Coronary artery (tissue), 2 donors: ENCODE results near the gene SLC9A8.

Experiments
- DNase-seq: peaks from one replicate; pipeline ENCODE4 v3.0.0-alpha.2; 2017; ENCODE audit warnings: low spot score
- H3K27ac ChIP-seq, 2 donors: fragments of 200-600 bp; sonication (generic); one replicate each; pipeline ENCODE4 v1.5.1; 2016 to 2019
- H3K4me3 ChIP-seq: fragments of 200-600 bp; sonication (generic); 2 replicates; pipeline ENCODE4 v1.5.1; 2016; ENCODE audit warnings: mild to moderate bottlenecking, moderate library complexity
- TF ChIP-seq, protein P1 (sequence below): fragments of 200-600 bp; sonication (generic); IDR thresholded peaks from one replicate; pipeline ENCODE4 v1.5.1; 2019; ENCODE audit warnings: antibody characterized with exemption

Gene SLC9A8

DNA sequence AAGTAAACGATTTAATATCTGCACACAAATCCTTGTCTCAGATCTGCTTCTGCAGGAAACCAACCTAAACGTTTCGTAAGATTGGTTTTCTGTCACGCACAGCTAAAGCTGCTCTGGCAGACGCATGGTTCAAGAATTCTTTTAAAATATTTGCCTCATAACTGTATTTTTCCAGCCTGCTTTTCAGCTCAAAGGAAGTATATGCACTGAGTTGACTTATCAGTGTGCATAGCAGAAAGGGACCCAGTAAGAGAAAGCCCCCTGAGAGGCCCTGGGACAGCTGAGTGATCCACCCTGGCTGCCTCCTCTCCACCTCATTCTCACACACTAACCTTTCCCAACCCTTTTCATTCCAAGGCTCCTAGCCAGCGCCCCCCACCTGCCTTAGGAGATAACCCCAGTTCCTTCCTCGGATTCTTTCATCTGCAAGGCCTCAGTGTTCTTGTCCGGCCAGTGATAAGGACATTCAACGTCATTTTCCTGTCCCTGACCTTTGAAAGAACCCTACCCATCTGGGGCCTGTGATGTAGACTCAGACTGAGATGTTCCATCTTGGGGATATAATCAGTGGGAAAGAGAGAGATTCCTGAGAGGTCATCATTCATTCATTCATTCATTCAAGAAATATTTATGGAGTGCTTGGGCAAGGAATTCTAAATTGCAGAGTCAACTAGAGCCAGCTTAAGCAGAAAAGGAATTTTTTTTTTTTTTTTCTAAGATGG, 22.4 kb upstream of the SLC9A8 start:
- TF ChIP-seq, protein P1, sequence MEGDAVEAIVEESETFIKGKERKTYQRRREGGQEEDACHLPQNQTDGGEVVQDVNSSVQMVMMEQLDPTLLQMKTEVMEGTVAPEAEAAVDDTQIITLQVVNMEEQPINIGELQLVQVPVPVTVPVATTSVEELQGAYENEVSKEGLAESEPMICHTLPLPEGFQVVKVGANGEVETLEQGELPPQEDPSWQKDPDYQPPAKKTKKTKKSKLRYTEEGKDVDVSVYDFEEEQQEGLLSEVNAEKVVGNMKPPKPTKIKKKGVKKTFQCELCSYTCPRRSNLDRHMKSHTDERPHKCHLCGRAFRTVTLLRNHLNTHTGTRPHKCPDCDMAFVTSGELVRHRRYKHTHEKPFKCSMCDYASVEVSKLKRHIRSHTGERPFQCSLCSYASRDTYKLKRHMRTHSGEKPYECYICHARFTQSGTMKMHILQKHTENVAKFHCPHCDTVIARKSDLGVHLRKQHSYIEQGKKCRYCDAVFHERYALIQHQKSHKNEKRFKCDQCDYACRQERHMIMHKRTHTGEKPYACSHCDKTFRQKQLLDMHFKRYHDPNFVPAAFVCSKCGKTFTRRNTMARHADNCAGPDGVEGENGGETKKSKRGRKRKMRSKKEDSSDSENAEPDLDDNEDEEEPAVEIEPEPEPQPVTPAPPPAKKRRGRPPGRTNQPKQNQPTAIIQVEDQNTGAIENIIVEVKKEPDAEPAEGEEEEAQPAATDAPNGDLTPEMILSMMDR = no peak
- no peak for DNase-seq
- Histone ChIP-seq H3K4me3 (no peak overlapping the region), H3K27ac (no peak overlapping the region)

DNA sequence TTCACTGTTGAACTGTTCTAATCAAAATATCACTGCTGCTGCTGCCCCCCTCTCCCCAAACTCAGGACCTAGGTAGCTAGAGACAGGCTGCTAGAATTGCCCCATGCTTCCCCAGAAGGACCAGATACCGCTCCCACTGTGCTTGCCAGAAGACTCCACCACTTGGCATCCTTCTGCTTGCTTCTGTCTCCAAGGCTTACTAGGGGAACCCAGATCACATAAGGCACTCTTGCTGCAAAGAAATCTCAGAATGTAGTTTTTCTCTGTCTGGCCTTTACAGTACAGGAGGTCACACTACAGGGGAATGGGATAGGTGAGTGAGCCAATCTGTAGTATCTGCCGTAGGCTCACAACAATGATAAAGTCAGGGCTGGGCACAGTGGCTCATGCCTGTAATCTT, 21.5 kb upstream of the SLC9A8 start:
- no peak overlapping the region for H3K4me3 ChIP-seq
- TF ChIP-seq, protein P1 = no peak
- no peak overlapping the region for H3K27ac ChIP-seq
- DNase-seq = no peak

DNA sequence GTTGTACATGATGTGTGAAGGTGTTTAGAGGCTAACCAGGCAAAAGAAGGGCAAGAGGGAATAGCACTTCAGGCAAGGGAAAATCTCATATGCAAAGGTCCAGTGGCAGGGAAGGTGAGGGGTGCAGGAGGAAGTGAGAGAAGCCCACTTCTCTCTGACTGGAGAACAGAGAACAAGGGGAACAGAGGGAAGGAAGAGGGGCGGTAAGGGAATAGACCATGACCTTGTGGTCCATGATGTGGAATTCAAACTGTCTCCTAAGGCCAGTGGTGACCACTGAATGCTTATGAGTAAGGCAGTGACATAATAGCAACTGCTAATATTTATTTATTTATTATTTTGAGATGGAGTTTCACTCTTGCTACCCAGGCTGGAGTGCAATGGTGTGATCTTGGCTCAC, 20.6 kb upstream of the SLC9A8 start:
- Histone ChIP-seq H3K27ac (no peak overlapping the region), H3K4me3 (no peak overlapping the region)
- TF ChIP-seq, protein P1 = no peak
- no peak for DNase-seq

DNA sequence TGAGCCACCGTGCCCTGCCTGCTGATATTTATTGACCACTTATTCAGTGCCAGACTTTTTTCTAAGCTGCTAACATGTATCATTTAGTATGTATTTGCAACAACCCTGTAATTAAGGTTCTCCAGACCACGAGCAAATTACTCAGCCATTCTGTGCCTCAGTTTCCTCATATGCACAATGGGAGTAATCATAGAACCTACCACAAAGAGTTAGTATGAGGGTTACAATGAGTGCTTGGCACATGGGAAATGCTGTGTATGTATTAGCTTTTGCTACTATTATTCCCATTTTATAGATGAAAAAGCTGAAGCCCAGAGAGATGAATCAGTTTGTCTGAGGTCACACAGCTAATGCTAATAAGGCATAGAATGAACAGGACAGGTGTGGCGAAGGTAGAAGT, 20.0 kb upstream of the SLC9A8 start:
- TF ChIP-seq, protein P1 = no peak
- no peak overlapping the region for H3K4me3 ChIP-seq
- no peak overlapping the region for H3K27ac ChIP-seq
- DNase-seq = no peak

DNA sequence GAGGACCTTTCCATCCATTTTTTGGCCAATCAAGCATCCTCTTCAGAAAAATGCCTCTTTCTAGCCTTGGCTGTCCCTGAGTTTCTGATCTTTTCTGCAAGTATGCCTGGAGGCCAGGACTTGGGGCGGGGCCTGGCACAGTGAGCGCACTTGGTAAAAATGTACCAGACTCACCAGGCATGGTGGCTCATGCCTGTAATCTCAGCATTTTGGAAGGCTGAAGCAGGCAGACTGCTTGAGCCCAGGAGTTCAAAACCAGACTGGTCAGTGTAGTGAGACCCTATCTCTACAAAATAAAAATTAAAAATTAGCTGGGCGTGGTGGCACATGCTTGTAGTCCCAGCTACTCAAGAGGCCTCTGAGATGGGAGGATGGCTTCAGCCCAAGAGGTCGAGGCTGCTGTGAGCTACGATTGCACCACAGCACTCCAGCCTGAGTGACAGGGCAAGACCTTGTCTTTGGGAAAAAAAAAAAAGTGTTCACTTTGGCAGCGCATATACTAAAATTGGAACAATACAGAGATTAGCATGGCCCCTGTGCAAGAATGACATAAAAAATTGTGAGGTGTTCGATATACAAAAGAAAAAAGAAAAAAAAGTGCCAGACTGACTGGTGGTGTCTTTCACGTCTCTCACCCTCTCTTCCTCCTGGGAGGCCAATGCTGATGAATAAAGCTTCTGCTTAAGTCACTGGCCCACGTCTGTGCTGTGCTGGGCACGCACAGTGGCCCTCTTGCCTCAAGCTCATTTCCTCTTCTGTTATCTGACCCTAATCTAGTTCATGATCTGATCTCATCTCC, 18.1 kb upstream of the SLC9A8 start:
- Histone ChIP-seq H3K4me3 (no peak overlapping the region), H3K27ac (no peak overlapping the region)
- TF ChIP-seq, protein P1 = no peak
- DNase-seq = no peak

DNA sequence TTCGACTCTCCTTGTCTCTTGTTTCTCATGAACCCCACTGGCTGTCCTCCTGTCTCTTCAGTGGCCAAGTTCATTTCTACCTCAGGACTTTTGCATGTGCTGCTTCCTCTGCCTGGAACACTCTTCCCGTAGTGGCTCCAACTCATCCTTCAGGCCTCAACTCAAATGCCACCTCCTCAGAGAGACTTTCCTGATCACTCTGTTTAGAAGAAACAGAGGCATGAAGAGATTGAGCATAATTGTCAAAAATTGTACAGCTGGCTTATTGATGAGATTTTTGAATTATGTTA, 17.5 kb upstream of the SLC9A8 start:
- Histone ChIP-seq H3K4me3 (no peak overlapping the region), H3K27ac (no peak overlapping the region)
- DNase-seq = no peak
- TF ChIP-seq, protein P1 = no peak
